Stimulated activated CD4-positive, alpha-beta T cell treated with anti-CD3 and anti-CD28 coated beads, Interleukin-12 subunit alpha, Interleukin-12 subunit beta, amount 100 ng/mL, for 48 hours (primary cell): Measurements from ENCODE around the gene FHOD3.

Experiments used
- DNase-seq, 3 donors: peaks; one replicate each; pipeline ENCODE4 v3.0.0-alpha.2; 2020; ENCODE audit warnings: low read depth in 2 of 3, low spot score in 1 of 3

FHOD3 gene

GRCh38 chr18:36295880-36296301, 1.6 kb upstream of the FHOD3 start:
- no peak for DNase-seq

- no peak for DNase-seq
Measured at GRCh38 chr18:36296650-36297416, 680 bp upstream of the FHOD3 start.

- no peak for DNase-seq
Measured at GRCh38 chr18:36298126-36298741, 721 bp downstream of the FHOD3 start.

DNA sequence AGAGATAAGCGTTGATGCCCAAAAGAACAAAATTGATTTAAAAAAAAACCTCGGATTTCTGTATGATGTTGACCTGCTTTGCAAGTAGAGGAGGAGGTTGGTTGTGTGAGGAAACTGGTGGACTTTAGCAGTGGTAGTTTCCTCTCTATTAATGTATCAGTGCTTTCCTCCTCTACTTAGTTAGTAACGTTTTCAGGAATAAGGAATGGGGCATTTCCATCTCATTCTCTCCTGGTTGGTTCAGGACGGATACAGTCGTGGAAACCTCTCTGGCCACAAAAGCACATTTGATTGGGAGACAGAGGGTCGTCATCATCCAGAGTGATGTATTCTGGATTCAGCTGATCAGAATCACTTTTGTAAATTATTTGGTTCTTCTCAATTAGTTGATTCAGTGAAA, 1.5 kb downstream of the FHOD3 start:
- DNase-seq, result no peak

- no peak for DNase-seq
Measured at GRCh38 chr18:36300211-36300610, 2.7 kb downstream of the FHOD3 start.

DNA sequence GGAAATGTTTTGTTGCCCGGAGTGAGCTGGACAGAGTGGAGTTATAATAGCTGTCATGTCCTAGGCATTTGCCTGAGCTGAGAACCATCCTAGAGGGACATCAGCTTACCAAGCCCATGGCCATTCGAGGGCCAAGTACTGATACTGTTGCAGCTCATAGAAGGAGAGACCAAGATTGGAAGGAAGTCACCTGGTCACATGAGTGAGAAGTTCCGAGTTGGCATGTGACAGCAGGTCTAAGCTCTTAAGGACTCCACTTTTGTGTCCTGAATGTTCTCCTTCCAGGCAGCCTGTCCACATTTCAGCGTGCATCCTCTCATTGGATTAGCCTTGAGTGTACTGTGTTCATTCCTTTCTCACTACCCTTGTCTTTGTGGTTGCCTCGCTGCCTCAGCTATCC, 4.4 kb downstream of the FHOD3 start:
- DNase-seq, result no peak

- DNase-seq, result no peak
Measured at GRCh38 chr18:36302676-36303075, 5.2 kb downstream of the FHOD3 start.

DNA sequence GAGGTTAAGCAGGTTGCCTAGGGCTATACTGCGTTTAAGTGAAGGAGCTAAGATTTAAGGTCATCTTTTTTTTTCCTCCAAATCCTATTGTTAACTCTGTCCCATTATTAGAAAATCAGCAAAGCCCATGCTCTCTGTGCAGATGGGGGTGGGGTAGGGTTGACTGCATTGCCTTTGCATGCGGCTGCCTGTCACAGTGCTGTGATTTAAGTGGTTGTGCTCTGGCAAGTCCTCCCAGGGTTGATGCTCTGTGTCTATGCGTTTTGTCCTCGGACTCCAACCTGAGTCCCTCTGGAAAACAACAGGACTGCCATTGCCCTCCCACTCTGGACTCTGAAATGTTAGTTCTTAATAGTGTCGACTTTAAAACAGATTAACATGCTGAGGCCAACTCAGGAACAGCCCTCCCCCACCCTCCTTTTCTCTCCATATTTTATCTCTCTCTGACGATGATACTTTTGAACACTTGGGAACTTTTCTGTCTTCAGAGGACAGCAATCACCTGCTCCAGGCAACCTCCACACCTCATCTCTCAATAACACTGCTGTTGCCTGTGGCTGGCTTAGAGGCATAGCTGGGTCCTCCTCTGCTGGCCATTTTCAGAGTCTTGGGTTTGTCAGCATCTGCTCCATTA, 5.8 kb downstream of the FHOD3 start:
- DNase-seq, result no peak

- DNase-seq, result no peak
Measured at GRCh38 chr18:36304723-36305122, 7.2 kb downstream of the FHOD3 start.

DNA sequence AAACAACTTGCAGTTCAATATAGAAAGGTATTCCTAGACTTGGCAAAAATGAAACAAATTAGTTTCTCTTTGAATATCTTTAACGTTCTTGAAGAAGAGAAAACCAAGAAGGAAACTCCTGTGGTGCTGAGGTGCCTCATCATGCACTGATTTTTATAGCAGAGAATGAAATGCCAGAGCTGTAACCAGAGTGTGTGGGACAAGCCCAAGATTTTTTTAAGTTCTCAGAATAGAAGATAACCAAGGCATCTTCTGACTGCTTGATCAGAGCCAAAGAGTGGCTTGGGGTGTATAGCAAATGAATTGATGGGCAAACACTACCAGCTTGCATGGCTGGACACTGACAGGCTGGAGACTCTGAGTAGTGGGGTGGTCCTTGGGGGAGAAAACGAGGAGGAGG, 7.9 kb downstream of the FHOD3 start:
- DNase-seq, result no peak

DNA sequence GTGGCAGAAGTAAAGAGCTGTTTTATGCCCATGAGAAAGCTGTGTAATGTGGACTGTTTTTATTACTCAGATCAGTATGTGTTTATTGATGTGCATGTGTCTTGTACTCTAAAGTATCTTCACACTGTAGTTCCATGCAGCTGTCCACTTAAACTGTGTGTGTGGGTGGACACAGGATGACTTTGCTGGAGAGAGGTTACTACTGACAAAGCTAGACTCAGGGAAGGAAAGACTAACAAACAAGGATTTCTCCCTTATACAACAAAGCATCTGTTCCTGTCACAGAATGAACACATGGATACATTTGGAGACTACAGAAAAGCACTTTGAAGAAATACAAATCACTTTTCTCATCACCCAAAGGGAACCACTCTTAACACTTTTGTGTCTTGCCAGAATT, 10.0 kb downstream of the FHOD3 start:
- DNase-seq, result no peak

- DNase-seq, result no peak
Measured at GRCh38 chr18:36308711-36309435, 11.4 kb downstream of the FHOD3 start.

- no peak for DNase-seq
Measured at GRCh38 chr18:36309436-36310391, 12.2 kb downstream of the FHOD3 start.

DNA sequence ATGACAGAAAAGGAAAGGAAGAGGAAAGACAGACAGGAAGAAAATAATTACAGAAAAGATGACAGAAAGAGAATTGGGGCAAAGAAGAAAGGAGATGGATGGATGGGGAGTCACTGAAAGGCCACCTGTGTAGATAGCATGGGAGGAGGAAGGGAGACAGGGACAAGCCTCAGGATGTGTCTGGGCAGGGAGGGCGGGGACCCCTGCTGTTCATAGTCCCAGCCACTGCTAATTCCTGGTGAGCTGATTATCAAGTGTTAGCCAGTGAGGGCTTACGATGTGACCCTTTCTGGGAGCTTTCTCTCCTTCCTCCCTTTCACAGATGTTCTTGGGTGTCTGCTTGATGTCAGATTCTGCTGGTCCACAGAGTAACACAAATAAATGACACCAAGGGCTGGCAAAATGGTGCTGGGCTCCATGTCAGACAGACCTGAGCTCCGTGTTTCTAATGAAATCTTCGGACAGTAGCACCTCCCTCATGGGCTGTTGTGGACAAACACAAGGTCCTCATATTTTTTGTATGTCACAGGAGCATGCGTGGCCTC, 13.6 kb downstream of the FHOD3 start:
- DNase-seq, result no peak

- DNase-seq, result no peak
Measured at GRCh38 chr18:36312806-36313395, 15.4 kb downstream of the FHOD3 start.

- no peak for DNase-seq
Measured at GRCh38 chr18:36314098-36314497, 16.6 kb downstream of the FHOD3 start.

GRCh38 chr18:36314754-36315153, 17.2 kb downstream of the FHOD3 start:
- no peak for DNase-seq

GRCh38 chr18:36315736-36316135, 18.2 kb downstream of the FHOD3 start:
- DNase-seq, result no peak

GRCh38 chr18:36316246-36316645, 18.7 kb downstream of the FHOD3 start:
- no peak for DNase-seq
